ENCODE data around the gene PLSCR3.

Gene PLSCR3

DNA sequence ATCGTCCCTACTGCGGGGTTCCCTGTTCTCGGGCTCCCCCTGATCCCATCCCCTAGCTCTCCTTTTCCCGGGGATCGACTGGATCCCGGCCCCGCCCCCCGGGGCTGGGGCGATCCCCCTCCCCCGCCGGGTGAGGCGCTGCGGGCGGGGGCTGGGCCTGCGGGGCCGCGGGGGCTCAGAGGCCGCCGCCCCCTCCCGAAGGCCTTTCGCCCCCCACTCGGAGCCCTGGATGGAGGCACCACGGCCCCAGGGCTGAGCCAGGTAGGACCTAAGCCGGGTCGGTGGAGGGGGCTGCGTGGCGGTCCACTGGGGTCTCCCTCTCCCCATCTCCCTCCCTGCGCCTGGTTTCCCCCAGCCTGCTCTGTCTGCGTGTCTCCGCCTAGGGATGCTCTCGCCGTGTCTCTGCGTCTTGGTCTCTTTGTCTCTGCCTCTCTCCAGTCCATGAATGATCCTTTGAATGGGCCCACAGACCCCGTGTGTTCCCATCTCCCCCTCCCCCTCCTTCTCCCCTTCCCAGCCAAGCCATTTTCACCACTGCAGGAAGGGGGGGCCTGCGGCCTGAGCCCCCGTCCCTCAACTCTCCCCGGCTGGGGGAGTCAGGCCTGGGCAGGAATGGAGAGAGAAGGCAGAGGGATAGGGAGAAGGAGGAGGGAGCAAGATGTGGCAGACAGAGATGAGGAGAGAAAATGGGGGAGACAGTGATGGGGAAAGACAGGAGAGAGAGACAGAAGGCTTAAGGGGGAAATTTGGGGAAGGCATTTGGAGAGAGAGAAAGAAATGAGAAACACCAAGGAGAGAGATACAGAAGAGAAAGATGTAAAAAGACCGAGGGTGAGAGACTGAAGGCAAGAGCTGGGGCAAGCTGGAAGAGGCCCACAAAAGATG lies 11.3 kb upstream of the PLSCR3 start:
- DNase-seq = no peak

DNA sequence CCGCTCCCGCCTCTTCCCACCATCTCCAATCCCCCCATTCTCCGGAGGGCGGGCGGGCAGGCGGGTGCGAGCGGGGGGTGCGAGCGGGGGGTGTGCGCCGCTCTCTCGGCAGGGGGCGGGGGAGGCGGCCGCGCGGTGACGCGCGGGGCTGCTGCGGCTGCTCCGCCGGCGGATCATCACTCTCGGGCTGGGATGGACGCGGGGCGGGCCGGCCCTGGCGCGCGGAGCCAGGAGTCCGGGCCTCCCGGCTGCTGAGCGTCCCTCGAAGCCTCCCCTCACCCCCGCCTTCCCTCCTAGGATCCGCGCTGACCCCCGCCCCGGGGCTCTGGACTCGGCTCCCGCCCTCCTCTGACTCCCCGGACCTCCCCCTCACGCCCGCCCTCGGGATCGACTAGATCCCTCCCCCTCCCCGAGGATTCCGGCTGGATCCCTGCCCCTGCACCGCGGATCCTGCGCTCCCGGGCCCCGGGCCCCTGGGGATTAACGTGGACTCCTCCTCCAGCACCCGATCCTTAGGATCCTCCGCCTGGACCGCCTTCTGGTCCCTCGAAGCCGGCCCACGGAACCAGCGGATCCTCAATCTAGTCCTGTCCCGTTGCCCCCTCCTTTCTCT lies 10.5 kb upstream of the PLSCR3 start:
- DNase-seq = no peak

DNA sequence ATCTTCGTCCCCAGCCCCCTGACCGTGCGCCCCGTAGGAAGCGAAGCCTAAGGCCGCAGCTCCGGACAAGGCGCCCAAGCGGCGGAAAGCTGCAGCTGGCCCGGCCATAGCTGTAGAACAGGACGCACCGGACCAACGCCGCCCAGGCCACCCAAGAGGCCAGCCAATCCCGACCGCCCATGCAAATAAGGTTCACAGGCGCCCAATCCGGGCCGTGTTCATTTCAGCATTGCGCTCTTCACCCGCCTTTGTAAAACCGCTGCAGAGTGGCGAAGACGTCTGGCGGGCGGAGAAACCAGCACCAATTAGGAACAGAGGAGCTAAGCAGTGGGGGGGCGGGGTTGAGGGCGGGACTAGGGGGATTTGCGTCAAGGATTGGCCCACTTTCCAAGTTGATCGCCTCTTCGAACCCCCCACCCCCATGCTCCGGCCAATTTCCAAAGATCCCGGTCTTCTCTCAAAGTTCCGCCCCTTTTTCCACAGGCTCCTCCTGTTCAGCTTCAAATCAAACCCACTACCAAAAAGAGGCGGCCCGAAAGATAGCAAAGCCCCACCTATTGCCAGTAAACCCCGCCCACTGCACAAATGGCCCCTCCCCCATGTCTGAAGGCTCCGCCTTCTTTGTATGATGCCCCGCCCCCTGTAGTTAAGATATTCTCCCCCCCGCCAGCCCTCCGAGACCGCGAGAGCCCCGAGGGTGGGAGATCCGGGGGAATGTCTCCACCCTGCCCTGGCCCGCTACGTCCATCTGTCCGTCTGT lies 9.8 kb upstream of the PLSCR3 start, which contains the start of gene TMEM256:
TSS of gene TMEM256 (minus strand) at position 121 of the 760 bp plus-strand sequence. CDS start at position 108, 13 bp downstream.
- peak; percentile 100 for DNase-seq

DNA sequence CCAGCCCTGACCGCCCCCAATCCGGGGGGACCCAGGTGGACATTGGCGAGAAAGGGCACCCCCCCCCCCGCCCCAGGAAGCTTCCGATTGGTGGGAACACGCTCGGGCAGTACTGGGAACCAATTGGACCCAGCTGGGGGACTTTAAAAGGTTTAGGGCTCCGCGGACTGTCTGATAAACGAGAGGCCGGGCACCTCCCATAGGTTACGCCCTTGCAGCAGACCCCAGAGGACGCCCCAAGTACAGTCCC lies 9.3 kb upstream of the PLSCR3 start:
- no peak for DNase-seq

DNA sequence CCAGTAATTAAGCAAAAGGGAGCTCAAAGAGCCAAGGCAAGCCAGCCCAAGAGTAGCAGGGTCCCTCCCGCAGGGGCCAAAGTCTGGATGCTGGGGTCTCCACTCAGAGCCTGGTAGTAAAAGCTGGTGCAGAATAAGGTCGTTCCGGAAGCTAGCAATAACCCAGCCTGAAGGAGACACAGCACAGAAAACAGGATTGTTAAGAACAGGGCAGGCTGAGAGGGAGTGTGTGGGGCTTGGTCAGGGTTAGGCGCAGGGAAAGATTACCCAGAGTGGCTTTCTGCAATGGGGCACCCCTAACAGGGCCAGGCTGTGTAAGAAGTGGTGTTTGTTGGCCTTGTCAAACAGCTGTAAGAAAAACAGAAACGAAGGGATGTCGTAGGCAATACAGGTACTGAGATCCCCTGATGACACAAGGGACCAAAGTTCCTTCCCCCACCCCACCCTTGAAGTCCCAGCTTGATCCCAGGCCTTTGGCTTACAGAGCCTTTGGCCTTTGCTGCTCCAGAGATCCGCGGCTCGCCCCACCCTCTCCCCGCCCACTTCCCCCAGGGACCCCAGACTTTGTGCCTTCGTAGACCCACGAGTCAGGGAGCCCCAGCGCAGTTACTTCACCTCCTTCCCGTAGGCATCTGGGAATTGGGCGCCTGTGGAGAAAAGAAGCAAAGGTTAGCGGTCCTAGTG lies 8.9 kb upstream of the PLSCR3 start:
- DNase-seq = no peak

DNA sequence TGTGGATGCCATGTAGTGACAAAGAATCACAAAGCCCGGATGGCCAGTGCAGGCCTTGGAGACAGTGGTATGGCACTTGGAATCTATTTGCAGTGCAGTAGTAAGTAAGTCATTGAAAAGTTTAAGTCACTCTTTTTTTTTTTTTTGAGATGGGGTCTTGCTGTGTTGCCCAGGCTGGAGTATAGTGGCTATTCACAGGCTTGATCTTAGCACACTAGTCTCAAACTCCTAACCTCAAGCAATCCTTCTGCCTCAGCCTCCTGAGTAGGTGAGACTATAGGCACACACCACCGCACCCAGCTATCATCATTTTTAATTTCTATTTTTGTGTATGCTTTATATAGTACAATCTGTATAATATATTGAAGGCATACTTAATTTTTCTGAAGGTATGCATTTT lies 4.3 kb upstream of the PLSCR3 start:
- no peak for DNase-seq

DNA sequence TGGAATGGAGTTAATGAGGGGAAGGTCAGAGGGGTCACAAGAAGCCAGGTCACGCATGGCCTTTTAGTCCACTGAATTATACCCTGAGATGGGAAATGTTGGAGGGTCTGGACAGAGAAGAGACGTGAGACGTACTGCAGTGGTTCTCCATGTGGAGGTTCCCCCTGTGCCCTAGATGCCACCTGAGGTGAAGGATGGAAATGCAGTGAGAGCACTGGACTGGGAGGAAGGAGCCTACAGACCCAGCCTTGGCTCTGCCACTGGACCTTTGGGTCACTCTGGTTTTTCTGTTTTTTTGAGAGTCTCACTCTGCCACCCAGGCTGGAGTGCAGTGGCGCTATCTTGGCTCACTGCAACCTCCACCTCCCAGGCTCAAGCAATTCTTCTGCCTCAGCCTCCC lies 1.8 kb upstream of the PLSCR3 start:
- no peak for DNase-seq

DNA sequence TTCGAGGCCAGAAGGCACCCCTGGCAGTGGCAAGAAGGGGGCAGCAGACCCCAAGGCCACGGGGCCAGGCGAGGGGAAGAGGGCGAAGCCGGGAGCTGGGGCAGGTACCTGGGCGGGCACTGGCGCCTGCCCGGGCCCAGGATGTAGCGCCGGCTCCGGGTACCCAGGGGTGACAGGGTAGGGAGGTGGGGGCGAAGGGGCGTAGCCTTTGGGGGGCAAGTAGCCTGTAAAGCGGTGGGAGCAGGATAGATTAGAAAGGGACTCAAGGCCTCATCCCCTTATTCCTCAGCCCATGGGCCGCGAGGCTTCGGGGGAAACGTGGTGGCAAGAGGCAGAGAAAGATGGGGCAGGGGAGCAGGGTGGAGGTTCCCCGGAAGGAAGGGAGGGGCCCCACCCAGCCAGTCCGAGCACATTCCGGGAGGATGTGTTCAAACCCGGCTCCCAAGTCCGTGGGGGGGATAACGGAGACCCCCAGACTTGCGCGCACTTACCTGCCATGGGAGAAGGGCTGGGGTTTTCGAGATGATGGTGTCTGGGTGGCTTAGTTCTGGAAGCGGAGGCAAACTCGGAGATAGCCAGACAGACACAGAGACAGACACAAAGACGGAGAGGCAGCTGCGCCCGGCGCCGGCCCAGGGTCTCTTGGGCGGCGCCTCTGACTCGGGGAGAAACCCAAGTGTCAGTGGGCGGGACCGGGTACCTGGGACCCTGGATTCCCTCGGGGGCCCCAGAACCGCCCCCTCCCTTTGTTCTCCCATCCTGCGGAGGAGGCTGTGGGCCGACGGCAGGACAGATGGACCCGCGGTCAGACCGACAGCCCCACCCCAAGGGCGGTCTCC lies 493 bp downstream of the PLSCR3 start:
- DNase-seq = no peak

DNA sequence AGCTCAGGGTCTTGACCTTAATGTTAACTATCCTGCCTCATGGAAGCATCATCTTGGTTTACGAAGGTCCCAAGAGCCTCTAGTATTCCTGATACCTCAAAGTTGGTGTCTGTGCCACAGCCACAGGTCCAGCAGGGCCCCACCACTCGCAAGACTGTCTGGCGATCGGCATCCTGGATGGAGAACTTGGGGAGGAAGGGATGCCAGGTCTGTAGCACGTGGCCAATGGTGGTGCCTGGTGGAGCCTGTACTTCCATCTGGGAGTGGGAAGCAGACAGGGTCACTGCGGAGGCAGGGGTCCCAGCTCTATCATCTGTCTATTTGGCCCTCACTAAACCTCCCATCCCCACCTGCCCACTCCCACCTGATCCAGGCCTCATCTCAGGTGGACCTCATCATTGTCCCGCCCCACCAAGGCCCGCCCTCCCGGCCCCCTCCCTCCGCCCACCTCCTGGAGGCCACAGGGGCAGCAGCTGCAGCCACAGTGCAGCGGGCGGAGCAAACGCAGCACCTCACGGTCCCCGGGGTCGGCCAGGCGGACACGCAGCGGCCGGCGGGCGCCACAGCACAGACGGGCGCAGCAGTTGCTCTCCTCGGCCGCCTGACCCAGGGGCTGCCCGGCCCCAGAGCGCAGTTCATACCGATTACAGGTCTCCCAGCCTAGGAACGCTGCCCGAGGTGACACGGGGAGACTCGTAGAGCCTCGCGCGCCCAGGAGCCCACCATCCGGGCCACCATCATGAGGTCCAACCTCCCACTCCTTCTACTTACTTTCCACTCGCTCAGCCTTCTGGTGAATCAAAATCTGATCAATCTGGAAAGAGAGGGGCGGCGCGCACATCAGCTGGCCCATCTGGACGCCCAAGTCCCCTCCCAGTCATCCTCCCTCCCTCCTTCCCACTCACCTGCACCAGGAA lies 1.4 kb downstream of the PLSCR3 start:
- no peak for DNase-seq

DNA sequence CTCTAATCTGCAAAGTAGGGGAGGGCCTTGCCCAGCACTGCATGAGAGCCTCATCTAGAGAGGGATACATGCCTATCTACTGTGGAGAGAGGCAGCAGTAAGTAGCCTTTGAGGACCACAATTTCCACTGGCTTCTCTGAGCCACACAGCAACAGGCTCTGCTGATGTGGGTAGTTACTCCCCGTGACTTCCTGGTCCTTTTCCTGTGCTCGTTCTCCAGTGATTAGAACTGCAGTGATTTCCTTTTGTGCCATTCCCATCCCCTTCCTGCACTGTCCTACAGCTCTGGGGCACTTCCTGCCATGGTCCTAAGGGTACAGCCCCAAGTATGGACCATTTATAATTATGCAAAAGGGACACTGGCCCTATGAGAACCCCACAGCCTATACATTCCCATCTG lies 3.0 kb downstream of the PLSCR3 start:
- no peak for DNase-seq

DNA sequence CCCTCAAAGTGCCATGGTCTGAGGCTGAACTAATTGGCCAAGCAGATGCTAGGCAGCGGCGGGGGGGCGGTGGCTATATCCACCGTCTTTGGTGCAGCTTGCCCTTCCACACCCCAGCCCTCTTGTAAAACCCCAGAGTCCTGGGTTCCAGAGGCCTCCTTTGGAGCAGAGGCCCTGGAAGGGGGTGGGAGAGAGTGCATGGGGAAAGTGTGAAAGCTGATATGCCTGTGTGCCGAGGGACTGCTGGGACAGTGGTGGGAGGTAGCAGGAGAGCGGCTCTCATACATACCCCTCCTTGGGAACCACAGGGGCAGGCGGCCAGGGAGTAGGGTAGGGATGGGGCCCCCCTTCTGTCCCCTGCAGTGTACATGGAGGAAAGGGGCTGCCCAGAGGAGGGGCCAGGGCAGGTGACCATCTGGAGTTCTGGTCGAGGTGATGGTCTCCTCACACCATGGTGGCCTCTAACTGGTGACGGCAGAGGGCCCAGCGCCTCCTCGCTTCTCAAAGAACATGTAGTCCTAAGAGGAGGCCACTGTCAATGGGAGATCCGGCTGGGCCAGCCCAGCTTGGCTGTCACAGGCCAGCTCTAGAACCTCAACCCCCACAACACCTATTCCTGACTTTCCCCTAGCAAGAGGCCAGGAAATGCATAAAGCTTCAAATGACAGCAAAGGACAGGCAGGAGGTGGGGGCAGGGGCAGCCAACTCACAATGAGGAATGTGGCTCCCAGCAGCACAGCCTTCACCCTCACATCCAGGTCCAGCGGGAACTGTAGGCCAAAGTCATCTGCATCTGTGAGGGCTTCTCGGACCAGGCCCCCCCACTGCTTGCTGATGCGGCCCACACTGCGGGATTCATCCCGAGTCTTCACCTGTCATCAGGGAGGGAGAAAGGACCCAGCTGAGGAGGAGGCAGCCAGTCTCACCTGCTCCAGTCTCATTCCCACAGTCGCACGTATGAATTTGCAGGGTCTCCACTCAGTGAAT lies 4.1 kb downstream of the PLSCR3 start:
- no peak for DNase-seq

DNA sequence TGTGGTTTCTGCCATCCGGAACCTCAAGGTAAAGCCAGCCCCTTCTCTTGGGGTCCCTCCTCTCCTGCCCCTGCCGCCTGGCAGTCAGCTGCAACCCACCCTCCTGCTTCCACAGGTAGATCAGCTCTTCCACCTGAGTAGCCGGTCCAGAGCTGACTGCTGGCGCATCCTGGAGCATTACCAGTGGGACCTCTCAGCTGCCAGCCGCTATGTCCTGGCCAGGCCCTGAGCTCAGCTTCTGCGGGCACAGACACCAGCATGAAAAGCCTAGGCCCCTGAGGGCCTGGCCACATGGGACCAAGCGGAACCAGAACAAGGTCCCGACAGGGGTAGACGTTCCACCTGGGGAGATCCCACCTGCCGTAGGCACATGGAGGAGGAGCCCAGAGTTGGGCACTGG lies 5.5 kb downstream of the PLSCR3 start:
- DNase-seq = no peak

DNA sequence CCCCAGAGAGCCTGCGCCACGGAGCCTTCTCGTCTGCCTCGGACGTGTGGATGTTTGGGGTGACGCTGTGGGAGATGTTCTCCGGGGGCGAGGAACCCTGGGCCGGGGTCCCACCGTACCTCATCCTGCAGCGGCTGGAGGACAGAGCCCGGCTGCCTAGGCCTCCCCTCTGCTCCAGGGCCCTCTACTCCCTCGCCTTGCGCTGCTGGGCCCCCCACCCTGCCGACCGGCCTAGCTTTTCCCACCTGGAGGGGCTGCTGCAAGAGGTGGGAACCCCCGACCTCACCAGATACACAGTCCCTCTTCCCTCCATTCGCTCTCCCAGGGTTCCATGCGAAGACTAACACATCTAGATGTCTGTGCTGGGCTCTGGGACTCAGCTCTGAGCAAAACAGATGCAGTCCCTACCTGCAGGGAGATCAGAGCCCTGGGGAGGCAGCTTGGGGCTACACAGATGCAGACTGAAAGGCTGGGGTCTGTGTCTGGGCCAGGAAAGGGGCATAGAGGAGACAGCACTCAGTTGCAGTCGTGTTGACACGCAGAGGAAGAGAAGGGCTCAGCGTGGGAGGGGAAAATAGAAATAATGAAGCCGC lies 9.7 kb downstream of the PLSCR3 start:
- DNase-seq = no peak

DNA sequence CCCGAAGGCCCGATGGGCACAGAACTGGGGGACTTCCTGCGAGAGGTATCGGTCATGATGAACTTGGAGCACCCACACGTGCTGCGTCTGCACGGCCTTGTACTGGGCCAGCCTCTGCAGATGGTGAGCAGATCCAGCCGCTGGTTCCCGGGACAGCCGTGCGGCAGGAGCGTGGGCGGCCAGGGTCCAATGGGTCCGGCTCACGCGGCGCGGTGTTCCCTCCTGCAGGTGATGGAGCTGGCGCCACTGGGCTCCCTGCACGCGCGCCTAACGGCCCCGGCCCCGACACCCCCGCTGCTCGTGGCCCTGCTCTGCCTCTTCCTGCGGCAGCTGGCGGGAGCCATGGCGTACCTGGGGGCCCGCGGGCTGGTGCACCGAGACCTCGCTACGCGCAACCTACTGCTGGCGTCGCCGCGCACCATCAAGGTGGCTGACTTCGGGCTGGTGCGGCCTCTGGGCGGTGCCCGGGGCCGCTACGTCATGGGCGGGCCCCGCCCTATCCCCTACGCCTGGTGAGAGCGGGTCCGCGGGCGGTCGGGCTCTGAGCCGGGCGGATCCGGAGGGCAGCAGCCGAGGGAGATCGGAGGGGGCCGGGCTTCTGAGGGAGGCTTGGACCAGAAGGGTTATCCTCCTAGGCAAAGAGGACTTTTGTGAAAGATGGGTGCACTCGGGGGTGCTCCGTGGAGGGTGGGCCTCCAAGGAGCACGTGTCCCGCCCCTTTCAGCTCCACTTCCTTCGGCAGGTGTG lies 10.4 kb downstream of the PLSCR3 start:
- peak; percentile 26 for DNase-seq

DNA sequence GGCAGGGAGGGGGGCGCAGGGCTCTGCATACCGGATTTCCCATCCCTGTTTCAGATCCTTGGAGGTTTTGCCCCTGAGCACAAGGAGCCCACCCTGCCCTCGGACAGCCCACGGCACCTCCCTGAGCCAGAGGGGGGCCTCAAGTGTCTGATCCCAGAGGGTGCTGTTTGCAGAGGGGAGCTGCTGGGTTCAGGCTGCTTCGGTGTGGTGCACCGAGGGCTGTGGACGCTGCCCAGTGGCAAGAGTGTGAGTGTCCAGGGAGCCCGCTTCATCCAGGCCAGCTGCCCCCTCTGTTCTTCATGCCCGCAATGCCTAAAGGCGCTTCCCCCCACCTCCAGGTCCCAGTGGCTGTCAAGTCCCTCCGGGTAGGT lies 11.0 kb downstream of the PLSCR3 start:
- DNase-seq = no peak

DNA sequence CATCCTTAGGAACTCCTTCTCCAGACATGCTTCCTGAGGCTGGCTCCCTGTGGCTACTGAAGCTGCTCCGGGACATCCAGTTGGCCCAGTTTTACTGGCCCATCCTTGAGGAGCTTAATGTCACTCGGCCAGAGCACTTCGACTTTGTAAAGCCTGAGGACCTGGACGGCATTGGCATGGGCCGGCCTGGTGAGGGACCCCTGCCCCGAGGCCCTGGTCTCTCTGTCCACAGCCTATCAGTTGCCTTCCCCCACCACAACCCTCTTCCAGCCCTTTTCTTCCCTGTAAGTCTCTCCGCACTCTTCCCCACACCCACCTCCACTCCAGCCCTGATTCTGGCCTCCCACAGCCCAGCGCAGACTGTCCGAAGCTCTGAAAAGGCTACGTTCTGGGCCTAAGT lies 11.4 kb downstream of the PLSCR3 start:
- DNase-seq = no peak

DNA sequence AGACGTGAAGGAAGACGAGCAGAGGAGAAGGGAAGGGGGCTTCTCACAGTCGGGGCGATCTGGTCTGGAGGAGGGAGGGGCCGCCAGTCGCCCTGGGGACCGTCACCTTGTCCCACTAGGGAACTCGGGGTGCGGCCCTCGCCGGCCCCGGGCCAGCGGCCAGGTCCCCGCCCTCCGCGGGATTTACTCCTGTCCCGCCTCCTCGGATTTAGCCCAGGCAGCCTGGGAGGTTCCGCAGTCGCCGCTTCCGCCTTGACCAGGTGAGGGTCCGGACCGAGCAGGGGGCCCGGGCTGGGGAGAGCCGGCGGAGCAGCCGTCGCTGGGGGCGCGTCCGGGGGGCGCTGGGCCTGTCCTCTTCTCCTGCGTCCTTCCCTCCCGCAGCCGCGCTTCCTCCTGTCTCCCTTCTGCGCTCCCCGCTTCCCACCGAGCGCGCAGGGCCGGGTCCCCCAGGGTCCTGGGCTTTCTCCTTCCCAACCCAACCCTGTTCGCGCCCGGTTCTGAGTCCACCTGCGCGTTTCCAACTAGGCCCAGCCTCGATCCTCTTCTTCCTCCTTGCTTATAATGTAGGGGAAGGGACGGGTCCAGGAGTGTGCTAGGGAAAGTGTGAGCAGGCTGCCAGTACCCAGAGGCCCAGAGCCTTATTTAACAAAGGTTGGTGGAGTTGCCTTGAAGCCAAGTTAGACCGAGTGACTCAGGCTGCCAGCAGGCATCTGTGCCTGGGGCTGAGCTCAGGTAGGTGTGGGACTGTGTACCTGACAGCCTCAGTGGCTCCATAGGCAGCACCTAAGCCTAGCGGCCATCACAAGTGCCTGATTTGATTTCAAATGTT lies 13.3 kb downstream of the PLSCR3 start, which contains the start of gene TNK1:
TSS of gene TNK1 (plus strand) at position 235 of the 829 bp plus-strand sequence. CDS start 1,838 bp downstream, outside the sequence.
- DNase-seq = no peak

DNA sequence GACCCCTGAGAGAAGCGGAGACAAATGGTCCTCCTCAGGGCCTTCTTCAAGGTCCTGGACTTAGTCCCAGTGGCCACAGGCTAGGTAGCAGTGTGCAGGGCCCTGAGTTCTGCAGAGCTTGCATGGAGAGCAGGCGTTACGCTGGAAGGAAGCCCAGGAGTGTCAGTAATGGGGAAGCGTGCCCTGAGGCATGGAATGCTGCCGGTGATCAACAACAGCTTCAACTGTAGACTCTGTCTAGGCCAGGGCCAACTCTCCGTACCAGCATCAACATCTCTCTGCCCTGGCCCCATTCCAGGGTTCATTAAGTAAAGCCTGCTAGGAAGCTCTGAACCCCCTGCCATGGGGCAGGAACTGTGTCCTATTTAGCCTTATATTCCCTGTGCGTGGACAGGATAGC lies 14.0 kb downstream of the PLSCR3 start:
- peak; percentile 10 for DNase-seq
